Gastroesophageal sphincter (tissue), 4 donors: Measurements from ENCODE around the gene FAM120A. TPM values are rescaled to one million over a fixed set of nuclear protein-coding genes. Genes with fewer than 3 reads are reported as not detected.

ENCODE experiments used
- ATAC-seq: fragments of 150-250 bp; one replicate; pipeline ENCODE4 v1.9.1; 2016; ENCODE audit warnings: mild to moderate bottlenecking, moderate library complexity
- H3K27ac ChIP-seq, 4 donors: fragments of 200-600 bp; sonication (generic) in 3 of 4; 1 replicate in 3 of 4; 2 replicates in 1 of 4; pipeline ENCODE4 v1.5.1; 2016 to 2019
- H3K27me3 ChIP-seq: fragments of 200-600 bp; sonication (generic); one replicate; pipeline ENCODE4 v1.5.1; 2019
- H3K36me3 ChIP-seq, 2 donors: fragments of 200-600 bp; sonication (generic); one replicate each; pipeline ENCODE4 v1.5.1; 2019; ENCODE audit warnings: control low read depth in 1 of 2
- H3K4me1 ChIP-seq, 3 donors: fragments of 200-600 bp; sonication (generic); 1 replicate in 2 of 3; 2 replicates in 1 of 3; pipeline ENCODE4 v1.5.1; 2016 to 2019; ENCODE audit warnings: control low read depth in 2 of 3
- H3K4me3 ChIP-seq, 2 donors: fragments of 200-600 bp; sonication (generic); one replicate each; pipeline ENCODE4 v1.5.1; 2019; ENCODE audit warnings: mild to moderate bottlenecking in 1 of 2, moderate library complexity in 1 of 2
- H3K9me3 ChIP-seq, 3 donors: fragments of 200-600 bp; sonication (generic); one replicate each; pipeline ENCODE4 v1.5.1; 2017 to 2019; ENCODE audit warnings: control low read depth in 2 of 3
- EP300 ChIP-seq: sonication (generic); formaldehyde crosslinking; IDR thresholded peaks from one replicate; pipeline ENCODE4 v1.6.1; 2017; ENCODE audit warnings: antibody characterized with exemption, mild to moderate bottlenecking
- POLR2A ChIP-seq, 2 donors: fragments of 450-650 bp; IDR thresholded peaks; one replicate each; pipeline ENCODE4 v1.6.1; 2017; ENCODE audit warnings: antibody characterized with exemption in 2 of 2, mild to moderate bottlenecking in 2 of 2, moderate library complexity in 1 of 2
- POLR2AphosphoS5 ChIP-seq: sonication (generic); formaldehyde crosslinking; IDR thresholded peaks from one replicate; pipeline ENCODE4 v1.6.1; 2017; ENCODE audit warnings: antibody characterized with exemption
- WGBS, 2 donors: methylation state at CpG; one replicate each; pipeline ENCODE4 v1.1.5; 2018; ENCODE audit warnings: low coverage in 1 of 2; 5-methylcytosine and 5-hydroxymethylcytosine counted together
- total RNA-seq, 4 donors: library from RNA; depleted of rRNA; stranded (reverse); fragments of >200 nt; gene quantifications; one replicate each; pipeline ENCODE4 v1.1.0, GENCODE V29; 2016
- TF ChIP-seq, protein P1 (sequence below), 4 experiments: fragments of 200-600 bp in 2 of 4; fragments of 450-650 bp in 2 of 4; sonication (generic) in 1 of 4; IDR thresholded peaks; one replicate each; pipeline ENCODE4 v1.5.1; 2017 to 2019; ENCODE audit warnings: antibody characterized with exemption in 4 of 4, mild to moderate bottlenecking in 2 of 4, moderate library complexity in 2 of 4

FAM120A gene
- total RNA-seq, 4 donors from 2014 or later, result 68.6 to 116 (median 75.7) TPM

DNA sequence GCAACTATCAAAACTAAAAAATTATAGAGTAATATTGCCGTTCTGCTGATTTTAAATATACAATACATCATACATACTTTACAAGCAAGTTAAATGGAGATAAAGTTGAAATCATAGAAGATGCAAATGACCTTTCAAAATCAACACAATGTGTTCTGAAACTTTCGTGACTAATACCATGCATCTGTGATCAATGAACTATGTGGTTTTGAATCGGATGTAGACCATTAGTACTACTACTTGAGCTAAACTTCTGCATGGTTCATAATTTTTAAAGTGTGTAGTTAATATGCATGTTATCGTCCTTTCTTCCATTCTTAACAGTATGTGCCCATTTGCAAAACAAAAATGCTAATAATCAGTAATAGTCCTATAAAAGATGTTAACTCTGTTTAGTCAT, 113.6 kb downstream of the FAM120A start:
- no peaks in the 10 kb centered on the region for H3K9me3 ChIP-seq
- no peaks in the 10 kb centered on the region for H3K27me3 ChIP-seq
- peaks cover 0 to 48% of the 10 kb centered on the region in 2 donors for H3K36me3 ChIP-seq
- no peak overlapping the region for H3K4me3 ChIP-seq
- peaks cover 0 to 15% (median 8%) of the 10 kb centered on the region in 3 donors for H3K4me1 ChIP-seq
- H3K27ac ChIP-seq, result no peak overlapping the region
- no peak for ATAC-seq
- 78 to 79% methylated on average over 4 of the region's 4 CpGs for WGBS, 2 donors
- TF ChIP-seq EP300 (no peak), POLR2AphosphoS5 (no peak)

GRCh38 chr9:93566408-93567270, 115.2 kb downstream of the FAM120A start:
- peak; percentile 98 for ATAC-seq

DNA sequence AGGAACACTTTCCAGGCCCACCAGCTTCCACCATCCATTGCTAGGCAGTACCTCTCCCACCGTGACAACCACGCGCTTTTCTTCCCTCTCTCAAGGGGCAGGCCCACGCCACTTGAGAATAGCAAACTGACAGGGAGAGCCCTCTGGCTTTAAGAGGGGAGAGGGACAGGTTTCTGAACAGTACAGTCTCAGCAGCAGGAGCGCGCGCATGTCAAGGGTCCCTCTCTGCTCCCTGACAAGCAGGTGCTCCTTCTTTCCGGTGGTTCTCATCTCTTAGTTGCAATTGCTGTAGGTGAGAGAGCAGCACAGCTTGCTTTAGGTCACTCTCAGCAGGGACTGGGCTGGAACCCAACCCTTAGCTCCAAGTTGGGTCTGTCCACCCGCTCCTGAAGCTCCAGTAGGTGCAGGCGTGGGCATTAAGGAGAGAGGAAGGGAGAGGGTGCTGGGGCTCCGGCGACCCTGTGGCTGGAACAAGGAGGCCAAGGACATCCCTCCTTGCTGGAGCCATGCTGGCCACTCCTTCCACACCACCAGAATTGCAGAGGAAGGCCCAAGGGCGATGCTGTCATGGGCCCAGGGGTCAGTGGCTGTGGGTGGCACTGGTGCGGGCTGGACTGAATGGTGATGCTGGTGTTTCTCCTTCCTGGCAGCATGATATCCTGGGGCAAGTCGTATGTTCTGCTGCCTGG, 115.9 kb downstream of the FAM120A start:
- H3K9me3 ChIP-seq, result no peaks in the 10 kb centered on the region
- ATAC-seq, result peak; percentile 8
- H3K36me3 ChIP-seq, result peaks cover 0 to 24% of the 10 kb centered on the region in 2 donors
- WGBS, 2 donors, result 63% methylated on average over 1 to 8 of the region's 15 CpGs
- H3K4me3 ChIP-seq, result peak overlapping the region; percentile 37 to 65
- peak overlapping the region; percentile 85 to 97 (median 94) for H3K27ac ChIP-seq
- no peaks in the 10 kb centered on the region for H3K27me3 ChIP-seq
- peaks cover 0 to 15% (median 8%) of the 10 kb centered on the region in 3 donors for H3K4me1 ChIP-seq
- TF ChIP-seq POLR2A (IDR thresholded peaks at IDR 0.05), result no peak

More at GRCh38 chr9:93566408-93567270, 115.2 kb downstream of the FAM120A start:
- H3K27me3 ChIP-seq, result no peaks in the 10 kb centered on the region
- TF ChIP-seq, protein P1, sequence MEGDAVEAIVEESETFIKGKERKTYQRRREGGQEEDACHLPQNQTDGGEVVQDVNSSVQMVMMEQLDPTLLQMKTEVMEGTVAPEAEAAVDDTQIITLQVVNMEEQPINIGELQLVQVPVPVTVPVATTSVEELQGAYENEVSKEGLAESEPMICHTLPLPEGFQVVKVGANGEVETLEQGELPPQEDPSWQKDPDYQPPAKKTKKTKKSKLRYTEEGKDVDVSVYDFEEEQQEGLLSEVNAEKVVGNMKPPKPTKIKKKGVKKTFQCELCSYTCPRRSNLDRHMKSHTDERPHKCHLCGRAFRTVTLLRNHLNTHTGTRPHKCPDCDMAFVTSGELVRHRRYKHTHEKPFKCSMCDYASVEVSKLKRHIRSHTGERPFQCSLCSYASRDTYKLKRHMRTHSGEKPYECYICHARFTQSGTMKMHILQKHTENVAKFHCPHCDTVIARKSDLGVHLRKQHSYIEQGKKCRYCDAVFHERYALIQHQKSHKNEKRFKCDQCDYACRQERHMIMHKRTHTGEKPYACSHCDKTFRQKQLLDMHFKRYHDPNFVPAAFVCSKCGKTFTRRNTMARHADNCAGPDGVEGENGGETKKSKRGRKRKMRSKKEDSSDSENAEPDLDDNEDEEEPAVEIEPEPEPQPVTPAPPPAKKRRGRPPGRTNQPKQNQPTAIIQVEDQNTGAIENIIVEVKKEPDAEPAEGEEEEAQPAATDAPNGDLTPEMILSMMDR (IDR thresholded peaks at IDR 0.05), result peak in 3 of 4 experiments; percentile 88 to 97 (median 89)
- peak; percentile 90 to 92 for TF ChIP-seq POLR2A (IDR thresholded peaks at IDR 0.05)
- TF ChIP-seq EP300, result no peak
- TF ChIP-seq POLR2AphosphoS5, result peak; percentile 90
- no peaks in the 10 kb centered on the region for H3K9me3 ChIP-seq
- peaks cover 0 to 32% of the 10 kb centered on the region in 2 donors for H3K36me3 ChIP-seq
- 0% methylated on average over 1 to 7 of the region's 69 CpGs for WGBS, 2 donors
- peak overlapping the region; percentile 37 to 65 for H3K4me3 ChIP-seq
- H3K4me1 ChIP-seq, result peaks cover 0 to 15% (median 8%) of the 10 kb centered on the region in 3 donors
- peak overlapping the region; percentile 85 to 97 (median 94) for H3K27ac ChIP-seq

GRCh38 chr9:93568169-93568568, 116.7 kb downstream of the FAM120A start:
- Histone ChIP-seq H3K27ac (no peak overlapping the region), H3K4me3 (no peak overlapping the region), H3K4me1 (peaks cover 0 to 15% (median 8%) of the 10 kb centered on the region in 3 donors), H3K9me3 (no peaks in the 10 kb centered on the region), H3K27me3 (no peaks in the 10 kb centered on the region), H3K36me3 (peaks cover 0 to 17% of the 10 kb centered on the region in 2 donors)
- ATAC-seq, result no peak
- TF ChIP-seq POLR2AphosphoS5 (no peak), EP300 (no peak), POLR2A (IDR thresholded peaks at IDR 0.05) (no peak)
- TF ChIP-seq, protein P1 (IDR thresholded peaks at IDR 0.05), result no peak
- 87% methylated on average over 5 of the region's 5 CpGs; no CpG with 5 or more reads in 1 of the 2 donors for WGBS, 2 donors

DNA sequence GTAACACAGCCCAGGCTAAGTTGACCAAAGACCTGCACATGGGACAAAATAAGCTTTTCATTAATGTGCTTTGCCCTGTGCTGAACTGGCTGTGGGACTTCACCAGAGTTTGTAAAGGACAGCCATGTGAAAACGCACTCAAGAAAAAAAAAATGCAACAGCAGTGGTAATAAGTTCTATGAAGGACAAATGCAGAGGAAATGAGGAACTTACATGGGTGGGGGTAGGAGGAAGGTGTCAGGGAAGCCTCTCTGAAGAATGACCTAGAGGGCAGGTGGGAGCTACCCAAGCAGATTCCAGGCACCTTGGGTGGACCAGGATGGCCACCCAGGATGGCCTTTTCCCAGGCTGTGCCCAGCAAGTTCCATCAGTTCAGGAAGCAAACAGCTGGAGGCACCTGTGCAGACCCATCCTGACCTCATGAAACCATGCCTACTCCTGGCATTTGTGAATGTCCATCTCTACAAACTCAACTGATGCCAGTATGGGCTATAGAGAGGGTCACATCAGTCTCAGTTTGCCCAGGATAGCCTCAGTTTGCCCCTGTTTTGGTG, 118.2 kb downstream of the FAM120A start:
- WGBS, 2 donors, result 100% methylated on average over 1 of the region's 1 CpG; no CpG with 5 or more reads in 1 of the 2 donors
- H3K4me1 ChIP-seq, result peaks cover 0 to 23% (median 11%) of the 10 kb centered on the region in 3 donors
- ATAC-seq, result no peak
- H3K27ac ChIP-seq, result no peak overlapping the region
- no peaks in the 10 kb centered on the region for H3K27me3 ChIP-seq
- H3K36me3 ChIP-seq, result peaks cover 0 to 2% of the 10 kb centered on the region in 2 donors
- H3K4me3 ChIP-seq, result no peak overlapping the region
- TF ChIP-seq, protein P1 (IDR thresholded peaks at IDR 0.05), result no peak
- TF ChIP-seq EP300 (no peak), POLR2A (IDR thresholded peaks at IDR 0.05) (no peak), POLR2AphosphoS5 (no peak)
- H3K9me3 ChIP-seq, result no peaks in the 10 kb centered on the region
